A673 (cell line): ENCODE measurements around the gene ERC1.

Source experiments
- EZH2 ChIP-seq: fragments of 200-600 bp; sonication (generic); IDR thresholded peaks from 2 replicates; pipeline ENCODE4 v1.6.1; 2017; ENCODE audit warnings: borderline replicate concordance, low read depth, mild to moderate bottlenecking, mixed read lengths, antibody characterized with exemption, low read length; ENCODE audit not compliant: poor library complexity, severe bottlenecking
- TF ChIP-seq, protein P1 (sequence below): fragments of 300-800, 200-600 bp; sonication (generic); conservative IDR thresholded peaks from 2 replicates; pipeline ENCODE4 v1.5.1; 2017; ENCODE audit warnings: low read depth, mild to moderate bottlenecking, antibody characterized with exemption, low read length, moderate library complexity, mixed read lengths

DNA sequence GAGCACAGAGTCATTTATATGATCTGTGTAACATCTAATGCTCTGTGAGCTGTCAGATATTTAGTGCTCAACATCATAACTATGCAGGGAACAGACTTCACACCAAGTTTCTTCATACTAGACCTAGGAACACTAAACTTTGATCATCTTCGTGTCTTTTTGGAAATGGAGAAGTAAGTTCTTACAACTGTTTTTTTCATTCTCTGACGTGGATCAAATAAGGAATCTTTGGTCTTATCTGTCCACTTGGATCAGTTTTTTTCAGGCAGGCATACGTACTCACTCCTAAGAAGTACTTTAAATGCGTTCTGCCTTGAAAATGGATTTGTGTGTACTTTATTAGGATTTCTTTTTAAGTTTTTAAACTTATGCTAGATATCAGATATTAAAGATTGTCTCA, 412.4 kb downstream of the ERC1 start:
- TF ChIP-seq, protein P1, sequence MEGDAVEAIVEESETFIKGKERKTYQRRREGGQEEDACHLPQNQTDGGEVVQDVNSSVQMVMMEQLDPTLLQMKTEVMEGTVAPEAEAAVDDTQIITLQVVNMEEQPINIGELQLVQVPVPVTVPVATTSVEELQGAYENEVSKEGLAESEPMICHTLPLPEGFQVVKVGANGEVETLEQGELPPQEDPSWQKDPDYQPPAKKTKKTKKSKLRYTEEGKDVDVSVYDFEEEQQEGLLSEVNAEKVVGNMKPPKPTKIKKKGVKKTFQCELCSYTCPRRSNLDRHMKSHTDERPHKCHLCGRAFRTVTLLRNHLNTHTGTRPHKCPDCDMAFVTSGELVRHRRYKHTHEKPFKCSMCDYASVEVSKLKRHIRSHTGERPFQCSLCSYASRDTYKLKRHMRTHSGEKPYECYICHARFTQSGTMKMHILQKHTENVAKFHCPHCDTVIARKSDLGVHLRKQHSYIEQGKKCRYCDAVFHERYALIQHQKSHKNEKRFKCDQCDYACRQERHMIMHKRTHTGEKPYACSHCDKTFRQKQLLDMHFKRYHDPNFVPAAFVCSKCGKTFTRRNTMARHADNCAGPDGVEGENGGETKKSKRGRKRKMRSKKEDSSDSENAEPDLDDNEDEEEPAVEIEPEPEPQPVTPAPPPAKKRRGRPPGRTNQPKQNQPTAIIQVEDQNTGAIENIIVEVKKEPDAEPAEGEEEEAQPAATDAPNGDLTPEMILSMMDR = no peak
- no peak for TF ChIP-seq EZH2
